ENCODE results near the gene STAMBPL1. TPM values are rescaled to one million over a fixed set of nuclear protein-coding genes. Genes with fewer than 3 reads are reported as not detected.

STAMBPL1 gene
- total RNA-seq, 1 donor from 2014 or later = 2.6 TPM

DNA sequence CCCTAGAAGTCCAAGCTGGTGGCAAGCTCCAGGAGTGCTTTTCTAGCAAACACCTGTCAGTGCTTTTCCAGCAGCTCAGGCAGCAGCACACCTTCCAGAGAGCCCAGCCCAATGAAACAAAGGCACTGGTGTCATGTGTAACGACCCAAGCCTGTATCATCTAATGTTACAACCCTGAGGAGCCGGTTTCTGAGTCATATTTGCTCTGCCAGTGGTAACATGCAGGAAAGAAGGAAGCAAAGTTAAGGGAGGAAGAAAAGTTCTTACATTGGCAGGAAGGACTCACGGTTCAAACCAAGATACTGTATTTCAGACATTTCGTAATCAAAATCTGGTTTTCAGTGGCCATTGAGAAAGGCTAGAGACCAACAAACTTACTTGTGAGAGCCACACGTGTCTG, 28.3 kb upstream of the STAMBPL1 start, which contains the start of gene ANKRD22:
TSS of gene ANKRD22 (minus strand) at position 139 of the 400 bp plus-strand sequence. CDS start 237 bp downstream, outside the sequence.
- TF ChIP-seq, protein P1, sequence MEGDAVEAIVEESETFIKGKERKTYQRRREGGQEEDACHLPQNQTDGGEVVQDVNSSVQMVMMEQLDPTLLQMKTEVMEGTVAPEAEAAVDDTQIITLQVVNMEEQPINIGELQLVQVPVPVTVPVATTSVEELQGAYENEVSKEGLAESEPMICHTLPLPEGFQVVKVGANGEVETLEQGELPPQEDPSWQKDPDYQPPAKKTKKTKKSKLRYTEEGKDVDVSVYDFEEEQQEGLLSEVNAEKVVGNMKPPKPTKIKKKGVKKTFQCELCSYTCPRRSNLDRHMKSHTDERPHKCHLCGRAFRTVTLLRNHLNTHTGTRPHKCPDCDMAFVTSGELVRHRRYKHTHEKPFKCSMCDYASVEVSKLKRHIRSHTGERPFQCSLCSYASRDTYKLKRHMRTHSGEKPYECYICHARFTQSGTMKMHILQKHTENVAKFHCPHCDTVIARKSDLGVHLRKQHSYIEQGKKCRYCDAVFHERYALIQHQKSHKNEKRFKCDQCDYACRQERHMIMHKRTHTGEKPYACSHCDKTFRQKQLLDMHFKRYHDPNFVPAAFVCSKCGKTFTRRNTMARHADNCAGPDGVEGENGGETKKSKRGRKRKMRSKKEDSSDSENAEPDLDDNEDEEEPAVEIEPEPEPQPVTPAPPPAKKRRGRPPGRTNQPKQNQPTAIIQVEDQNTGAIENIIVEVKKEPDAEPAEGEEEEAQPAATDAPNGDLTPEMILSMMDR (IDR thresholded peaks at IDR 0.05; ENCODE audit: insufficient read depth, low read length, severe bottlenecking) = no peak
- no peaks in the 10 kb centered on the region for H3K27me3 ChIP-seq (ENCODE audit: control insufficient read depth, insufficient read depth, low read length)
- H3K36me3 ChIP-seq (ENCODE audit: control insufficient read depth, insufficient read depth, low read length) = no peaks in the 10 kb centered on the region
- peak; percentile 97 for FAIRE-seq
- DNase-seq (ENCODE audit: low read depth) = peak; percentile 100
- H3K4me3 ChIP-seq (ENCODE audit: low read depth, low read length) = peak within 1 kb of the TSS; percentile 13

- H3K36me3 ChIP-seq (ENCODE audit: control insufficient read depth, insufficient read depth, low read length) = no peaks in the 10 kb centered on the region
- FAIRE-seq = no peak
- TF ChIP-seq, protein P1 (IDR thresholded peaks at IDR 0.05; ENCODE audit: insufficient read depth, low read length, severe bottlenecking) = no peak
These were observed 27.7 kb upstream of the STAMBPL1 start for GRCh38 chr10:88852327-88852726.

GRCh38 chr10:88853155-88853881, 26.7 kb upstream of the STAMBPL1 start:
- H3K27me3 ChIP-seq (ENCODE audit: control insufficient read depth, insufficient read depth, low read length) = no peaks in the 10 kb centered on the region
- no peak for FAIRE-seq
- DNase-seq (ENCODE audit: low read depth) = no peak
- H3K4me3 ChIP-seq (ENCODE audit: low read depth, low read length) = no peak overlapping the region
- TF ChIP-seq, protein P1 (IDR thresholded peaks at IDR 0.05; ENCODE audit: insufficient read depth, low read length, severe bottlenecking) = no peak
- no peaks in the 10 kb centered on the region for H3K36me3 ChIP-seq (ENCODE audit: control insufficient read depth, insufficient read depth, low read length)

More at GRCh38 chr10:88852327-88852726, 27.7 kb upstream of the STAMBPL1 start:
- Histone ChIP-seq H3K27me3 (ENCODE audit: control insufficient read depth, insufficient read depth, low read length) (no peaks in the 10 kb centered on the region), H3K4me3 (ENCODE audit: low read depth, low read length) (no peak overlapping the region)
- DNase-seq (ENCODE audit: low read depth) = no peak

DNA sequence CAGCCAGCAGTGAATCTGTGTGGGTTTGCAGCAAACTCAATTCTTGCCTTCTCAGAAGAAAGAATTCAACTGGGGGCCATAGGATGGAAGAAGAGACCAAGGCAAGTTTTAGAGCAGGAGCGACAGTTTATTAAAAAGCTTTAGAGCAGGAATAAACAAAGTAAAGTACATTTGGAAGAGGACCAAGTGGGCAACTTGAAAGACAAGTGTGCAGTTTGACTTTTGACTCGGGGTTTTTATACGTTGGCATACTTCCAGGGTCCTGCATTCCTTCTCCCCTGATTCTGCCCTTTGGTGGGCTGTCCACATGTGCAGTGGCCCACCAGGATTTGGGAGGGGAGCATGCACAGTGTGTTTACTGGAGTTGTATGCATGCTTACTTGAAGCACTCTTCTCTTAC, 25.4 kb upstream of the STAMBPL1 start:
- no peak overlapping the region for H3K4me3 ChIP-seq (ENCODE audit: low read depth, low read length)
- FAIRE-seq (no peak), DNase-seq (ENCODE audit: low read depth) (no peak)
- H3K27me3 ChIP-seq (ENCODE audit: control insufficient read depth, insufficient read depth, low read length) = no peaks in the 10 kb centered on the region
- TF ChIP-seq, protein P1 (IDR thresholded peaks at IDR 0.05; ENCODE audit: insufficient read depth, low read length, severe bottlenecking) = no peak
- H3K36me3 ChIP-seq (ENCODE audit: control insufficient read depth, insufficient read depth, low read length) = no peaks in the 10 kb centered on the region

DNA sequence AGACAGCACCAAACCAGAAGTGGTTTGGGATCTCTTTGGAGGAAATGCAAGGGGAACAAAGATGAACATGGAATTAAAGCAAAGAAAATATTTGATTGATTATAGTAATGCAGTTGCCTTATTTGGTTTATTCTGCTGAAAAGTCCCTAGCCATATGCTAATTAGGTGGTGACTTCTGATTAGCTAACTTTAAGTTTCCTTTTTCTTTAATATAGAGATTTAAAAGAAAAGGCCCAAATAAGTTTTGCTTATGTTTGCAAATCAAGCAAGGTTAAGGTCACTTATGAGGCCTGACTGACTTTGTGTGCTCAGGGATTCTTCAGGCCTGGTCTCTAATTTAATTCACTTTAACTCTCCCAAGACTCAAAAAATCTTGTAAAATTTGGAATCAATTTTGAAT, 22.2 kb upstream of the STAMBPL1 start:
- TF ChIP-seq, protein P1 (IDR thresholded peaks at IDR 0.05; ENCODE audit: insufficient read depth, low read length, severe bottlenecking) = no peak
- Histone ChIP-seq H3K4me3 (ENCODE audit: low read depth, low read length) (no peak overlapping the region), H3K36me3 (ENCODE audit: control insufficient read depth, insufficient read depth, low read length) (no peaks in the 10 kb centered on the region), H3K27me3 (ENCODE audit: control insufficient read depth, insufficient read depth, low read length) (no peaks in the 10 kb centered on the region)
- FAIRE-seq = no peak
- no peak for DNase-seq (ENCODE audit: low read depth)

Measured in bronchial epithelial cell (primary cell).